Endodermal cell (in vitro differentiated cells): ENCODE data around the gene GGTLC2. TPM values are rescaled to one million over a fixed set of nuclear protein-coding genes. Genes with fewer than 3 reads are reported as not detected.

ENCODE experiments used
- DNase-seq: peaks from one replicate; pipeline ENCODE4 v3.0.0-alpha.2; 2017
- H3K27ac ChIP-seq: 2 replicates; pipeline ENCODE4 v1.5.1; 2013; ENCODE audit warnings: mild to moderate bottlenecking, low read depth, low read length, moderate library complexity
- H3K27me3 ChIP-seq: 2 replicates; pipeline ENCODE4 v1.6.1; 2013; ENCODE audit warnings: mild to moderate bottlenecking, low read length, moderate library complexity; ENCODE audit not compliant: insufficient read depth, control insufficient read depth, poor library complexity, severe bottlenecking
- H3K36me3 ChIP-seq: 2 replicates; pipeline ENCODE4 v1.7.0; 2013; ENCODE audit warnings: mild to moderate bottlenecking, low read length, moderate library complexity; ENCODE audit not compliant: control insufficient read depth, insufficient read depth
- H3K4me1 ChIP-seq: one replicate; pipeline ENCODE4 v1.7.0; 2013; ENCODE audit warnings: low read length; ENCODE audit not compliant: control insufficient read depth, insufficient read depth
- H3K4me3 ChIP-seq: 2 replicates; pipeline ENCODE4 v1.5.1; 2013; ENCODE audit warnings: mild to moderate bottlenecking, low read length, moderate library complexity
- H3K9ac ChIP-seq: 2 replicates; pipeline ENCODE4 v1.6.1; 2013; ENCODE audit warnings: mild to moderate bottlenecking, low read length, moderate library complexity; ENCODE audit not compliant: poor library complexity, severe bottlenecking; ENCODE audit errors: extremely low read depth
- H3K9me3 ChIP-seq: 2 replicates; pipeline ENCODE4 v1.6.1; 2013; ENCODE audit warnings: mild to moderate bottlenecking, low read length, moderate library complexity; ENCODE audit not compliant: control insufficient read depth
- H3K27ac Mint-ChIP-seq: 2 replicates; pipeline ENCODE4 v1.8.0; 2020; ENCODE audit warnings: mixed read lengths
- H3K27me3 Mint-ChIP-seq: 2 replicates; pipeline ENCODE4 v1.8.0; 2021; ENCODE audit warnings: mild to moderate bottlenecking, mixed read lengths; ENCODE audit not compliant: insufficient read depth
- H3K36me3 Mint-ChIP-seq: 2 replicates; pipeline ENCODE4 v1.8.0; 2020; ENCODE audit warnings: low read depth, mixed read lengths
- H3K4me1 Mint-ChIP-seq: 2 replicates; pipeline ENCODE4 v1.8.0; 2020; ENCODE audit warnings: mixed read lengths
- H3K4me3 Mint-ChIP-seq: 2 replicates; pipeline ENCODE4 v1.8.0; 2020; ENCODE audit warnings: mild to moderate bottlenecking, moderate library complexity, mixed read lengths
- H3K9me3 Mint-ChIP-seq: 2 replicates; pipeline ENCODE4 v1.8.0; 2020; ENCODE audit warnings: mild to moderate bottlenecking, mixed read lengths
- CTCF ChIP-seq: fragments of 200-600 bp; sonication (generic); conservative IDR thresholded peaks from 2 replicates; pipeline ENCODE4 v1.5.0; 2021; ENCODE audit warnings: antibody characterized with exemption, mild to moderate bottlenecking
- WGBS, 2 experiments: methylation state at CpG; one replicate each; pipeline versions ENCODE4 v1.1.5 to v1.1.7; 2013; ENCODE audit warnings: missing lambda C conversion rate in 2 of 2, mixed read lengths in 1 of 2; ENCODE audit not compliant: insufficient coverage in 1 of 2, insufficient read length in 1 of 2; 5-methylcytosine and 5-hydroxymethylcytosine counted together
- total RNA-seq, 2 donors: library from RNA; stranded (reverse); fragmentation: NEBNext Ultra II Directional in 1 of 2; extraction: Animal tissue kit (Norgen Biotek cat#: 25700) in 1 of 2; gene quantifications; 2 replicates in 1 of 2; 3 replicates in 1 of 2; pipeline ENCODE4 v1.2.1, GENCODE V29; 2021

Gene GGTLC2
- total RNA-seq, 2 donors from 2014 or later, result not detected

GRCh38 chr22:22682196-22682595 is 37.8 kb downstream of the GGTLC2 start:
- Histone ChIP-seq H3K4me3 (no peak overlapping the region), H3K4me1 (no peaks in the 10 kb centered on the region), H3K27me3 (peaks cover 18% of the 10 kb centered on the region), H3K9ac (no peak overlapping the region), H3K36me3 (no peaks in the 10 kb centered on the region), H3K9me3 (no peaks in the 10 kb centered on the region), H3K27ac (no peak overlapping the region)
- DNase-seq, result no peak
- Mint-ChIP-seq H3K27ac (no peak overlapping the region), H3K36me3 (no peaks in the 10 kb centered on the region), H3K4me3 (no peak overlapping the region), H3K27me3 (peaks cover 51% of the 10 kb centered on the region), H3K9me3 (no peaks in the 10 kb centered on the region), H3K4me1 (no peaks in the 10 kb centered on the region)
- WGBS, 2 experiments, result 88% methylated on average over 1 of the region's 1 CpG
- TF ChIP-seq CTCF, result no peak

GRCh38 chr22:22682807-22683667 is 38.6 kb downstream of the GGTLC2 start:
- no peak overlapping the region for H3K4me3 Mint-ChIP-seq
- H3K27ac Mint-ChIP-seq, result no peak overlapping the region
- H3K4me1 Mint-ChIP-seq, result no peaks in the 10 kb centered on the region
- no peak overlapping the region for H3K9ac ChIP-seq
- H3K9me3 Mint-ChIP-seq, result no peaks in the 10 kb centered on the region
- H3K27me3 Mint-ChIP-seq, result peaks cover 48% of the 10 kb centered on the region
- TF ChIP-seq CTCF, result no peak
- no peak for DNase-seq
- no peak overlapping the region for H3K4me3 ChIP-seq
- no peak overlapping the region for H3K27ac ChIP-seq
- H3K9me3 ChIP-seq, result no peaks in the 10 kb centered on the region
- H3K36me3 ChIP-seq, result no peaks in the 10 kb centered on the region
- 85 to 100% methylated on average over 2 to 5 of the region's 5 CpGs for WGBS, 2 experiments
- H3K27me3 ChIP-seq, result peaks cover 18% of the 10 kb centered on the region
- H3K4me1 ChIP-seq, result no peaks in the 10 kb centered on the region
- no peaks in the 10 kb centered on the region for H3K36me3 Mint-ChIP-seq

- H3K4me1 Mint-ChIP-seq, result no peaks in the 10 kb centered on the region
- H3K27me3 Mint-ChIP-seq, result peaks cover 46% of the 10 kb centered on the region
- Histone ChIP-seq H3K4me3 (no peak overlapping the region), H3K27me3 (peaks cover 18% of the 10 kb centered on the region), H3K4me1 (no peaks in the 10 kb centered on the region), H3K36me3 (no peaks in the 10 kb centered on the region), H3K27ac (no peak overlapping the region), H3K9ac (no peak overlapping the region), H3K9me3 (no peaks in the 10 kb centered on the region)
- H3K4me3 Mint-ChIP-seq, result no peak overlapping the region
- H3K9me3 Mint-ChIP-seq, result no peaks in the 10 kb centered on the region
- H3K27ac Mint-ChIP-seq, result no peak overlapping the region
- DNase-seq, result no peak
- no peaks in the 10 kb centered on the region for H3K36me3 Mint-ChIP-seq
- WGBS, 2 experiments, result 83 to 85% methylated on average over 1 to 5 of the region's 5 CpGs
- no peak for TF ChIP-seq CTCF
Observed at GRCh38 chr22:22683668-22684361, 39.4 kb downstream of the GGTLC2 start.
